ENCODE data around the gene PTPRM.

Gene PTPRM

GRCh38 chr18:8260319-8260718 lies 693.2 kb downstream of the PTPRM start:
- no peak for DNase-seq

DNA sequence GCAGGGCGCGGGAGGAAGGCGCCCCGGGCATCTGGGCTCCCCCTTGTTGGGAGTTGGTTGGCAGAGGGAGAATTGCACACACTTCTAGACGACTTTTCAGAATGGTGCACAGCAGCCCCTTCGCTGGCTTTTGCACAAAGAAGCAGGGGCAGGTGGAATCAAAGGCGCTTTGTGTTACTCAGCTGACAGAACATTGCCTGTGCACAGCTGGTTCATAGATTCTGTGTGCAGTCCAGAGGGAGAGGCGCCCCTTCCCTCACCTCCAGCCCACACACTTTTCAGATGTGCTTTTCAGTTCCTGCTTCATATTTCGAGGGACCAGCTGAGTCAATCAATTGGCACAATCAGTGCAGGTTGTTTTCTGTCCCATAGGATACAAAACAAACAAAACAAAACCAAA lies 693.7 kb downstream of the PTPRM start:
- DNase-seq: no peak

GRCh38 chr18:8261651-8262091 lies 694.6 kb downstream of the PTPRM start:
- no peak for DNase-seq

- no peak for DNase-seq
These were observed 695.1 kb downstream of the PTPRM start for GRCh38 chr18:8262221-8262620.

DNA sequence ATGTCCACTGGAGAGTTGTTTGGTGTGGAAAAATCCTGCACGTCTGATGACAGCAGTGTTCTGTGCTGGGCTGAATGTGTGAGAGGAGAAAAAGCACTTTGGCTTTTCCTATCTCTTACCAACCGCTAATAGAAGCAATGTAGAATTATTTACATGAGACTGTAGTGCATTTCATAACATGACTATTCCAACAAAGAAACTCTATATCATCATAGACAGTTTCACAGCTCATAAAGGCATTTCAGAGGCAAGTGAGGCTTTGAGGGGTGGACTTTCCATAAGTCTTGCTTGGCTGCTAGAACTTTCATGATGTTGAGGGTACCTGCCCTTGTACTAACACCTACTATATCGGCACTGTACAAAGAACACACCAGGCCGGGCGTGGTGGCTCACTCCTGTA lies 697.0 kb downstream of the PTPRM start:
- DNase-seq: no peak

DNA sequence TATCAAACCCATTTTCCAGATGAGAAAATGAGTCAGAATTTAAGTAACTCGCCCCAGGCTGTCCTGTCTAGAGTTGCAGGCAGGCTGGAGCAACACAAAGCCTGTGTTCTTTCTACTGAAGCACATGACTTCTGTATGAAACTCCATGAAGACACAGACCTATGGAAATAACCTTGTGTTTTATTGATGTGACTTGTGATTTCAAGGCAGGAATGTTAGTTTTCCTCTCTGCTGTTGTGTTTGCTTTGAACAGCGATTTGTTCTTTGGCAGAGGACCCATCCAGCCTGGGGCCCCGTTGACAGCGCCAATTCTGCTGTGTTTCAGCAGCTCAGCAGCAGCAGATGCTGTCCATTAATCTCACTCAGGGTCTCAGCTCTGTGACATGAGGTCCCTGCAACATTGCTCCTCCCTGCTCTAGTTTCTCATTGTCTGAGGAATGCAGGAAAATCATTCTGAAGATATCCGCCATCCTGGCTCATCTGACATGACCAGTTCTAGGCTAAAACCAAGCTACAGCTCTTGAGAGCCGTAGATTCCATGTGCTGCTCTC lies 697.8 kb downstream of the PTPRM start:
- DNase-seq: no peak

DNA sequence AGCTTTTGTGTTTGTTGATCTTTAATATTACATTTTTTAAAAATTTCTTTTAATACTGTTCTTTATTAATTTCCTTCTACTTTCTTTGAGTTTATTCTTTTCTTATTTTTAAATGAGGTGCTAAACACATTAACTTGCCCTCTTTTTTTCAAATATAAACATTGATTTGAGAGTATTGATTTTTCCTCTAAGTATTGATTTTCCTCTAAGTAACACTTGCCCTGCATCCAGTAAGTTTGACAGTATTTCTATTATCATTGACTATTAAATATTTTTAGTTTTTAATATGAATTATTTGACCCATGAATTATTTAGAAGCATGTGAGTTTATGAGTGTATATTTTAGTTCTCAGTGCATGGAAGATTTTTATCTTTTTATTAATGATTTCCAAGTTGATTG lies 705.1 kb downstream of the PTPRM start:
- DNase-seq: no peak

GRCh38 chr18:8274370-8274769 lies 707.3 kb downstream of the PTPRM start:
- no peak for DNase-seq

GRCh38 chr18:8276406-8276805 lies 709.3 kb downstream of the PTPRM start:
- DNase-seq: no peak

- DNase-seq: no peak
These were observed 710.2 kb downstream of the PTPRM start for GRCh38 chr18:8277270-8277669.

DNA sequence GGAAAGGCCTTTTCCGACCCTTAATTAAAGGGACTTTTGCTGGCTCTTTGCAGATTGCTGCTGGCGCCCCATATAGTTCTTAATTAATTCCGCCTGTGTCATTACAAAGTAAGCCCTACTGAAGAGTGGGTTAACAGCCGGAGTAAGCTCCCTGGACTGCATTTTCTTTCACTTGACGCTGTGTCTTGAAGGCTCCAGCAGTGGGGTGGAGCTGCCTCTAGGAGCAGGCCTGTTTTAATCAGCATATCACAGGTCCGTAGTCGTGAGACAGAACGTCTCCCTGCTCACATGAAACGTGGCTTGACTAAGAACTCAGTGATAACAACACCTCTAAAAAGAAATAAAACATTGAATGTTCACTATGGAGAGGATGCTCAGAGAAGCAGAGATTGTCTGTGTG lies 712.2 kb downstream of the PTPRM start:
- DNase-seq: no peak

DNA sequence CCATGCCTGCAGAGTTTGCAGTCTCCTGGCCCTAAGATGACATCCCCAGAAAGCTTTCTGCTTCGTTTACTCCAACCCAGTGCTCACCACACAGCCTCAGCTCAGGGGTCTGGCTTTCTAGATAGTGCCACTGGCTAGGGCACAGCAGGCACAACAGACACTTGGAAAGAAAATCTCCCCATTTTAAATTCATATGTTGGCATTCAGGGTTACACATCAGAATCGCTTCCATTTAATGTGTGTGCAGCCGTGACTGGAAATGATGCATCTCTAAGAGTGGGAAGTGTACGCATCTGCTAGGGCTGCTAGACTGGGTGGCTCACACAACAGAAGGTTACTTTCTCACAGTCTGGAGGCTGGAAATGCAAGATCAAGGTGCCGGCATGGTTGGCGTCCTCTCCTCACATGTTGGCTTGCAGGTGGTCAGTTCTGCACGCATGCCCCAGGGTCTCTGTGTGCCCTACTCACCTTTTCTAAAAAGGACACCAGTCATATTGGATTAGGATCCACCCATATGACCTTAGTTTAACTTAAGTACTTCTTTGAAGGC lies 712.7 kb downstream of the PTPRM start:
- DNase-seq: no peak

GRCh38 chr18:8283891-8284585 lies 716.9 kb downstream of the PTPRM start:
- no peak for DNase-seq

- no peak for DNase-seq
These were observed 719.2 kb downstream of the PTPRM start for GRCh38 chr18:8286303-8286702.

- DNase-seq: no peak
These were observed 720.2 kb downstream of the PTPRM start for GRCh38 chr18:8287196-8287885.

GRCh38 chr18:8288472-8289195 lies 721.5 kb downstream of the PTPRM start:
- DNase-seq: no peak

DNA sequence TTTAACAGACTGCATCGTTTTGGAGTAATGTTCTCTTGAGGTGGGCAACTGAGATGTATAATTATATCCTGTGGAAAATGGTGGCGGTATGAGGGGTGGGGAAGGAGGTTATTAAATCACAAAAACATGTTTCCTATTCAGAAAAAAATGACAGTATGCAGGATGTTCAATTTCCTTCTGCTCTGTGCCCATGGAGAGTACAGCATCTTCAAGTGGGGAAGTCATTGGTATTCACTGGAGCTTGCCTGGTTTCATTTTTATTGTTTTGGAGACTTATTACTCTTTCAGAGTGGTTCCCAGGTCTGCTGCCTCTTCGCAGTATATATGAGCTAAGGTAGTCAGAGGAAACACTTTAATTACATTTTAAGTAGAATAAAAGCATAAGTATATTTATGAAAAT lies 723.3 kb downstream of the PTPRM start:
- no peak for DNase-seq

DNA sequence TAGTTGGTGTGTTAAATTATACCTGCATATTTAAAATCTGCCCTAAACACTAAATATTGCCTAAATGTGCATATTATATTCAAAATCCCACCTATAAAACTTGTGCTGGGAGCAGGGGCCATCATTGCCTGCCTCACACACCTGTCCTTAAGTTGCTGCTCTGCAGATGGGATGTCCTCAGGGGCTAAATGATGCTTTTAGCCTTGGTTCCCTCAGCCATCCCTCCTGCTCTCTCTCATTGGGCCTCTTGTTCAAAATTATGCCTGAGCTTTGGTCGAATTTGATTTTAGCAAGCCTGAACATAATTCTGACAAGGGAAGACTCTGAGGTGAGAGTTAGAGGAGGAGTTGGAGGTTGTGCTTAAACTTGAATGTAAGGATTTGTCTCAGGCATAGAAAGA lies 723.8 kb downstream of the PTPRM start:
- DNase-seq: no peak

DNA sequence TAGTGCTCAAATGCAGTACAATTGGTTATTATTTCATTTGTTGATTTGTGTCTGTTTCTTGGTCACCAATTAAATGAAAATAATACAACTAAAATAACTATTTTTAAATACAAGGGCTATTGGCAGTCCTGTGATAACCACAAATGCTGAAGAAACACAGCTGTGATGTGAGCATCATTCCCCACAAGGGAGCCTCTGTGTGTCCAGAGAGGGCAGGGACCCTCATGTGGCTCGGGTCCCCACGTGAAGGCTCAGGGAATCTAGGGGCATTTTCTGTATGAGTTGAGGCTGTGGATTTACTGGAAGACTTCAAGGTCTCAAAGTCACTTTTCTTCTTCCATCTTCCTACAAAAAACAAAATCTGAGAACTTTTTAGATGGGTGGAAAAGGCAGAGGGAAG lies 726.1 kb downstream of the PTPRM start:
- no peak for DNase-seq

DNA sequence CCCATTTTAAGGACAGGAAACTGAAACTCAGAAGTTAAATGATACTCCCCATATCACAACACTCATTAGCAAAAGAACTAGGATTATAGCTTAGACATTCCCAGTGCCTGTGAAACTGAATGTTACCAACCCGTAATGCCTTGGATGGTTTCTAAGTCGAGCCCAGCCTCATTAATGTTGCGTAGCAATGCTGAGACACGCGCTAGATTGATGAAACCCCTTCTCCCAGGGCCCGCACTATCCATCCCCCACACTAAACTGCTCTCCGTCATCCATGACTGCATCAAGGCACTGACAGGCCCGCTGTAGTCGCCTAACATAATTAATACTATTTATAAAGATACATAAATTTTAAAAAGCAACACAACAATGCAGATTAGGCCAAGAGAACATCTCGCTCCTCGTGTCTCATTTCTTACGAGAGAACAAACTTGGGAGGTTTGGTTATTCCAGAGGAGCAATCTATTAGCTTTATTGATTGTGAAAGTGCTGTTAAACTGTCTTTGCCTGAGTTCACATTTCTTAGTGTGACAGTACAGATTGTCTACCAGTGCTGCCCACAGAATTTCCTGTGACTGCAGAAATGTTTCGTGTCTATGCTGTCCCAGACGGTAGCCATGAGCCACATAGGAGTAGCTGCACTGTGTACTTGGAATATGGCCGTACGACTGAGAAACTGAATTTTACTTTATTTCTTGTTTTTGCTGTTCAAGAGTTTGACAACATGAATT lies 729.9 kb downstream of the PTPRM start:
- no peak for DNase-seq

DNA sequence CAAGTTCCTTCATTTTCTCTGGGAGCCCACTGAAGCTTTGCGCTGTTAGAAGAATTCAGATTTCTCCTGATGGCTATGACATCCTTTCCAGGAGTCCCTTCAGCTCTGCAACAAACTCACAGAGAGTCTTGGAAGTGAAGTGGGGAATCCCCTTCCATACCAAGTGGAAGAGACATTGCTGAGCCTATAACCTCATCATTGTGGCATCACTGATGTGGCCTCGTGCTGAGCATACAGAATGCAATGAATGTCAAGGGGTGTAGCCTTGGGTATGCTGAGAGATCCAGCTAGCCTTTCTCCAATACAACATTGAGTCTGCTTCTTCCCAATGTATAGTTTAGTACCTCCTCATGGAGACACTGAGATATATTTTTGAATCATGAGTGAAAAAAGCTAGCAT lies 731.1 kb downstream of the PTPRM start:
- DNase-seq: no peak

- DNase-seq: no peak
These were observed 732.2 kb downstream of the PTPRM start for GRCh38 chr18:8299054-8299980.
